GM18499 (cell line): ENCODE results near the gene MZT1.
"Not testable (repeated sequence)": the region's sequence is repeated elsewhere in the genome, so short reads cannot be mapped to it uniquely, and the experiment has no call there.

ENCODE experiments used
- ATAC-seq: cut with Tn5 transposase; IDR thresholded peaks from one replicate; pipeline ENCODE4 v1.9.1; 2021; ENCODE audit warnings: moderate number of reproducible peaks; ENCODE audit not compliant: insufficient read depth, unreplicated experiment

The MZT1 gene

GRCh38 chr13:72727417-72728289, at the start of gene MZT1, which contains the start of gene BORA:
TSS of gene MZT1 (minus strand) at chr13:72727629. CDS start at chr13:72727602, 27 bp downstream.
TSS of gene BORA (plus strand) at chr13:72727923. CDS start at chr13:72728941, 1,018 bp downstream.
- ATAC-seq = peak; percentile 93

- no peak for ATAC-seq
Measured at GRCh38 chr13:72774019-72774418, 46.6 kb upstream of the MZT1 start.

GRCh38 chr13:72763411-72763810, 36.0 kb upstream of the MZT1 start:
- ATAC-seq = no peak

GRCh38 chr13:72760189-72760588, 32.8 kb upstream of the MZT1 start:
- no peak for ATAC-seq

- ATAC-seq = no peak
Measured at GRCh38 chr13:72757792-72758535, 30.5 kb upstream of the MZT1 start.

- ATAC-seq = no peak
Measured at GRCh38 chr13:72754111-72754510, 26.7 kb upstream of the MZT1 start.

- ATAC-seq = no peak
Measured at GRCh38 chr13:72751220-72751619, 23.8 kb upstream of the MZT1 start.

GRCh38 chr13:72745260-72745659, 17.8 kb upstream of the MZT1 start:
- no peak for ATAC-seq

- ATAC-seq = no peak
Measured at GRCh38 chr13:72740015-72740414, 12.6 kb upstream of the MZT1 start.

GRCh38 chr13:72737033-72737432, 9.6 kb upstream of the MZT1 start:
- no peak for ATAC-seq

GRCh38 chr13:72728290-72728605, 819 bp upstream of the MZT1 start:
- no peak for ATAC-seq

GRCh38 chr13:72726726-72727416, 558 bp downstream of the MZT1 start:
- ATAC-seq = peak; percentile 7

GRCh38 chr13:72726185-72726584, 1.2 kb downstream of the MZT1 start:
- ATAC-seq = not testable (repeated sequence)

GRCh38 chr13:72716776-72717175, 10.7 kb downstream of the MZT1 start:
- no peak for ATAC-seq

GRCh38 chr13:72700509-72700908, 26.9 kb downstream of the MZT1 start:
- ATAC-seq = no peak

GRCh38 chr13:72698164-72698563, 29.3 kb downstream of the MZT1 start:
- no peak for ATAC-seq

- ATAC-seq = no peak
Measured at GRCh38 chr13:72696579-72696978, 30.9 kb downstream of the MZT1 start.

- no peak for ATAC-seq
Measured at GRCh38 chr13:72694314-72694713, 33.1 kb downstream of the MZT1 start.

- no peak for ATAC-seq
Measured at GRCh38 chr13:72693832-72694231, 33.6 kb downstream of the MZT1 start.

- no peak for ATAC-seq
Measured at GRCh38 chr13:72692884-72693514, 34.4 kb downstream of the MZT1 start.
